HEK293 (cell line): ENCODE data around the gene TMEM8B.

Experiments
- ZNF274 ChIP-seq, 2 experiments: fragments of 200-500 bp in 1 of 2; fragments of 450-650 bp in 1 of 2; sonication (Bioruptor generic) in 1 of 2; formaldehyde crosslinking in 1 of 2; IDR thresholded peaks; 2 replicates each; pipeline versions ENCODE4 v1.5.1 to v1.6.1; 2014 to 2016; ENCODE audit warnings: borderline replicate concordance in 1 of 2, inconsistent platforms in 1 of 2, low read length in 1 of 2, missing biosample characterization in 1 of 2, missing genetic modification characterization in 1 of 2
- ZNF510 ChIP-seq: fragments of 450-650 bp; formaldehyde crosslinking; IDR thresholded peaks from 2 replicates; pipeline ENCODE4 v1.5.1; 2018; ENCODE audit warnings: mild to moderate bottlenecking, missing genetic modification characterization, missing biosample characterization; ENCODE audit not compliant: insufficient replicate concordance

DNA sequence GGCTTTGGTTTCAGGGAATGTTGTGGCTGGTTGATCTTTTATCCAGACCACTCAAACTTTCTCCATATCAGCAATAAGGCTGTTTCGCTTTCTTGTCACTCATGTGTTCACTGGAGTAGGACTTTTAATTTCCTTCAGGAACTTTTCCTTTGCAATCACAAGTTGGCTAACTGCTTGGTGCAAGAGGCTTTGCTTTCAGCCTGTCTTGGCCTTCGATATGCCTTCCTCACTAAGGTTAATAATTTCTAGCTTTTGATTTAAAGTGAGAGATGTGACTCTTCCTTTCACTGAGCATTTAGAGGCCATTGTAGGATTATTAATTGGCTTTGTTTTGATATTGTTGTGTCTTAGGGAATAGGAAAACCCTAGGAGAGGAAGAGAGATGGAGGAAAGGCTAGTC, 70.0 kb downstream of the TMEM8B start:
- TF ChIP-seq ZNF274 (IDR thresholded peaks at IDR 0.05; ENCODE audit: low read length), result no peak
- TF ChIP-seq ZNF274 (tag by site-specific recombination; IDR thresholded peaks at IDR 0.05; ENCODE audit: borderline replicate concordance), result no peak
- no peak for TF ChIP-seq ZNF510 (tag by site-specific recombination)
